A673 (cell line): Measurements from ENCODE around the gene ZEB1. TPM values are rescaled to one million over a fixed set of nuclear protein-coding genes. Genes with fewer than 3 reads are reported as not detected.
"Not testable (repeated sequence)": the region's sequence is repeated elsewhere in the genome, so short reads cannot be mapped to it uniquely, and the experiment has no call there.

ENCODE experiments used
- BruUV-seq: library from RNA; stranded (reverse); fragments of 400-500 nt; replicated peaks from 2 replicates; lab custom pipeline; 2021; lab: Mats Ljungman, UMichigan
- CTCF ChIA-PET: fragments of 300-600 bp; sonication (Branson Sonifier 250); formaldehyde crosslinking; loops from one replicate; lab custom pipeline; 2022; ENCODE audit warnings: antibody characterized with exemption; lab: Charles Lee
- POLR2A ChIA-PET: fragments of 300-600 bp; sonication (Branson Sonifier 250); formaldehyde crosslinking; loops from one replicate; lab custom pipeline; 2022; ENCODE audit warnings: antibody characterized with exemption; ENCODE audit not compliant: low non-redundant PET; lab: Charles Lee
- DNase-seq: peaks from one replicate; pipeline ENCODE4 v3.0.0-alpha.2; 2015; ENCODE audit warnings: low spot score
- H3K27ac ChIP-seq: fragments of 200-600 bp; sonication (generic); 2 replicates; pipeline ENCODE4 v1.5.1; 2016; ENCODE audit warnings: mixed run types, low read depth, mild to moderate bottlenecking, mixed read lengths, antibody characterized with exemption, low read length; ENCODE audit not compliant: poor library complexity, severe bottlenecking
- H3K27me3 ChIP-seq: fragments of 200-600 bp; sonication (generic); replicated peaks from 2 replicates; pipeline ENCODE4 v1.6.1; 2017; ENCODE audit warnings: mixed run types, low read depth, mild to moderate bottlenecking, mixed read lengths, antibody characterized with exemption, low read length; ENCODE audit not compliant: insufficient read depth, poor library complexity
- H3K36me3 ChIP-seq: fragments of 200-600 bp; sonication (generic); 2 replicates; pipeline ENCODE4 v1.6.1; 2016; ENCODE audit warnings: mixed run types, mild to moderate bottlenecking, mixed read lengths, antibody characterized with exemption, low read length; ENCODE audit not compliant: insufficient read depth, poor library complexity, severe bottlenecking
- H3K4me1 ChIP-seq: fragments of 200-600 bp; sonication (generic); 2 replicates; pipeline ENCODE4 v1.6.1; 2017; ENCODE audit warnings: mixed run types, mild to moderate bottlenecking, mixed read lengths, antibody characterized with exemption, low read length; ENCODE audit not compliant: insufficient read depth, poor library complexity, severe bottlenecking
- H3K4me3 ChIP-seq: fragments of 200-600 bp; sonication (generic); 2 replicates; pipeline ENCODE4 v1.5.1; 2016; ENCODE audit warnings: low read depth, mixed run types, mild to moderate bottlenecking, mixed read lengths, low read length; ENCODE audit not compliant: poor library complexity, severe bottlenecking
- H3K9me3 ChIP-seq: fragments of 200-600 bp; sonication (generic); 2 replicates; pipeline ENCODE4 v1.6.1; 2016; ENCODE audit warnings: mixed run types, low read depth, mild to moderate bottlenecking, mixed read lengths, antibody characterized with exemption, low read length; ENCODE audit not compliant: poor library complexity, severe bottlenecking
- CTCF ChIP-seq: fragments of 300-800, 200-600 bp; sonication (generic); conservative IDR thresholded peaks from 2 replicates; pipeline ENCODE4 v1.5.1; 2017; ENCODE audit warnings: low read depth, mild to moderate bottlenecking, antibody characterized with exemption, low read length, moderate library complexity, mixed read lengths
- EZH2 ChIP-seq: fragments of 200-600 bp; sonication (generic); IDR thresholded peaks from 2 replicates; pipeline ENCODE4 v1.6.1; 2017; ENCODE audit warnings: borderline replicate concordance, low read depth, mild to moderate bottlenecking, mixed read lengths, antibody characterized with exemption, low read length; ENCODE audit not compliant: poor library complexity, severe bottlenecking
- intact Hi-C: fragments of 100-400 bp; cut with micrococcal nuclease; formaldehyde crosslinking; loops from one replicate; pipeline ENCODE4 v1.10.0; 2022; ENCODE audit not compliant: unreplicated experiment
- total RNA-seq: library from RNA; stranded (reverse); gene quantifications from 2 replicates; pipeline ENCODE4 v1.2.3, GENCODE V29; 2021

ZEB1 gene
- total RNA-seq, 1 experiment from 2014 or later, result 8.3 TPM

- ChIA-PET POLR2A (no interaction called here), CTCF (no interaction called here)
- H3K27ac ChIP-seq, result no peak overlapping the region
These were observed 34.6 kb downstream of the ZEB1 start for GRCh38 chr10:31353574-31353973.

GRCh38 chr10:31358688-31359330 is 39.8 kb downstream of the ZEB1 start:
- no peaks in the 10 kb centered on the region for H3K36me3 ChIP-seq
- no peaks in the 10 kb centered on the region for H3K9me3 ChIP-seq
- BruUV-seq, result no TSS peak
- no peaks in the 10 kb centered on the region for H3K27me3 ChIP-seq
- POLR2A ChIA-PET, result no interaction called here
- no peak overlapping the region for H3K27ac ChIP-seq
- TF ChIP-seq EZH2 (no peak), CTCF (no peak)
- intact Hi-C loops, result no loop called here
- CTCF ChIA-PET, result no interaction called here
- DNase-seq, result no peak
- H3K4me3 ChIP-seq, result no peak overlapping the region
- no peaks in the 10 kb centered on the region for H3K4me1 ChIP-seq

More at GRCh38 chr10:31353574-31353973, 34.6 kb downstream of the ZEB1 start:
- H3K27me3 ChIP-seq, result no peaks in the 10 kb centered on the region
- peak; percentile 9 for DNase-seq
- no peaks in the 10 kb centered on the region for H3K9me3 ChIP-seq
- H3K4me3 ChIP-seq, result no peak overlapping the region
- TF ChIP-seq EZH2 (no peak), CTCF (no peak)
- no peaks in the 10 kb centered on the region for H3K36me3 ChIP-seq
- BruUV-seq, result no TSS peak
- intact Hi-C loops, result no loop called here
- H3K4me1 ChIP-seq, result no peaks in the 10 kb centered on the region

- no peaks in the 10 kb centered on the region for H3K9me3 ChIP-seq
- no peak overlapping the region for H3K4me3 ChIP-seq
- ChIA-PET CTCF (no interaction called here), POLR2A (no interaction called here)
- peak; percentile 2 for DNase-seq
- TF ChIP-seq CTCF, result no peak
- H3K36me3 ChIP-seq, result no peaks in the 10 kb centered on the region
- intact Hi-C loops, result no loop called here
- no TSS peak for BruUV-seq
- H3K27me3 ChIP-seq, result no peaks in the 10 kb centered on the region
- no peak overlapping the region for H3K27ac ChIP-seq
- no peaks in the 10 kb centered on the region for H3K4me1 ChIP-seq
These were observed 41.0 kb downstream of the ZEB1 start for GRCh38 chr10:31359979-31360378.

GRCh38 chr10:31361475-31361874 is 42.5 kb downstream of the ZEB1 start:
- H3K4me1 ChIP-seq, CTCF ChIA-PET, H3K36me3 ChIP-seq, DNase-seq, BruUV-seq, H3K27me3 ChIP-seq, H3K27ac ChIP-seq, H3K4me3 ChIP-seq, POLR2A ChIA-PET, intact Hi-C loops, H3K9me3 ChIP-seq: not testable (repeated sequence)
